ENCODE data around the gene ZNF619. TPM values are rescaled to one million over a fixed set of nuclear protein-coding genes. Genes with fewer than 3 reads are reported as not detected.

The ZNF619 gene
- 14.9 and 16.7 TPM in 2 replicates for total RNA-seq

DNA sequence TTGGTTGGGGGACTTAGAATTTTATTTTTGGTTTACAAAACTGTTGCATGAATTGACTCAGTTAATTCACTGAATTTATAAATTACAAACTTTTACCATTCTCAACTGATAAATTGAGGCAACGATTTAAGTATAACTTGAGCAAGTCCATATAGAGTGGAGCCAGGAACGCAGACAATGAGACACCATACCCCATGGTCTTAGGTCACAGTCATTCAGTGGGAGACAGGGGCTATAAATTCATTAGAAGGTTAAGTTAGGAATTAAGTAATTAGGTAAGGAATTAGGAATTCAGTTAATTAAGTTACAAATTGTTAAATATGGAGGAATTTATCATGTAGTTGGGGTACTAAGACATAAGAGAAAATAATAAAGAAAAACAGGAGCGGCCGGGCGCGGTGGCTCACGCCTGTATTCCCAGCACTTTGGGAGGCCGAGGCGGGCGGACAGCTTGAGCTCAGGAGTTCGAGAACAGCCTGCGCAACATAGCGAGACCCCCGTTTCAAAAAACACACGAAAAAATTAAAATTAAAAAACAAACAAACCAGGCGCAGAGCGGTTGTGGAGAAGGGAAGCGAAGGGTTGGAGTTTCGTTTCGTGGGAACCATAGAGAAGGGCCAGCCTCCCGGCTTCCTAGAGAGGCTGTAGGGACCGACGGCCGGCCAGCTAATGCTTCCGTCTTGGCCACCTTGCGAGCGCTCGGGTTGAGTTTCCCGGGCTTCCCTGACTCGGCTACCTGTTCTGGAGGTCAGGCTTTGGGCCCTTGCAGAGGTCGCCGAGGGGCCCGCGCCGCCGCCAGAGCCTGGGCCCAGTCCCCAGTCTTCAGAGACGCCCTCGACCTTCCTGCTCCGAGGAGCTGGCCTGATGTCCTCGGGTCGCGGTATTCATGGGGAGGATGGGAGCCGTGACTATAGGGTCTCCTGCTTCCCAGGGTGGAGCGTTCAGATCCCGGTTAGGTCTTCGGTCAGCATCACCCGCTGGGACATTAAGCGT is at the start of gene ZNF619:
TSS of gene ZNF619 (plus strand) at position 645 of the 993 bp plus-strand sequence. CDS start 858 bp downstream, outside the sequence.
- ATAC-seq (ENCODE audit: low read depth): peak; percentile 97
- peaks cover 27% of the 10 kb centered on the region for H3K4me1 Mint-ChIP-seq
- H3K27me3 Mint-ChIP-seq: no peaks in the 10 kb centered on the region
- peaks cover 42% of the 10 kb centered on the region for H3K36me3 Mint-ChIP-seq (ENCODE audit: low read depth)
- ChIA-PET CTCF (interaction anchor here (1.0 kb wide), 1 partner anchor 49 kb away, joined by 3 read pairs; no protein-coding TSS in a partner anchor), POLR2A (interaction anchor here (0.6 to 3.4 kb wide), 12 partner anchors 13 to 1045 kb away, joined by 3 to 38 read pairs (median 5); partner anchors contain the start of genes CTNNB1, RPL14, ZNF620 and ZNF621)
- TF ChIP-seq, protein P1, sequence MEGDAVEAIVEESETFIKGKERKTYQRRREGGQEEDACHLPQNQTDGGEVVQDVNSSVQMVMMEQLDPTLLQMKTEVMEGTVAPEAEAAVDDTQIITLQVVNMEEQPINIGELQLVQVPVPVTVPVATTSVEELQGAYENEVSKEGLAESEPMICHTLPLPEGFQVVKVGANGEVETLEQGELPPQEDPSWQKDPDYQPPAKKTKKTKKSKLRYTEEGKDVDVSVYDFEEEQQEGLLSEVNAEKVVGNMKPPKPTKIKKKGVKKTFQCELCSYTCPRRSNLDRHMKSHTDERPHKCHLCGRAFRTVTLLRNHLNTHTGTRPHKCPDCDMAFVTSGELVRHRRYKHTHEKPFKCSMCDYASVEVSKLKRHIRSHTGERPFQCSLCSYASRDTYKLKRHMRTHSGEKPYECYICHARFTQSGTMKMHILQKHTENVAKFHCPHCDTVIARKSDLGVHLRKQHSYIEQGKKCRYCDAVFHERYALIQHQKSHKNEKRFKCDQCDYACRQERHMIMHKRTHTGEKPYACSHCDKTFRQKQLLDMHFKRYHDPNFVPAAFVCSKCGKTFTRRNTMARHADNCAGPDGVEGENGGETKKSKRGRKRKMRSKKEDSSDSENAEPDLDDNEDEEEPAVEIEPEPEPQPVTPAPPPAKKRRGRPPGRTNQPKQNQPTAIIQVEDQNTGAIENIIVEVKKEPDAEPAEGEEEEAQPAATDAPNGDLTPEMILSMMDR (IDR thresholded peaks at IDR 0.05): no peak
- H3K4me3 Mint-ChIP-seq: peak within 1 kb of the TSS; percentile 93
- intact Hi-C loops (cut with micrococcal nuclease): loop anchor here (1.0 kb wide), 5 partner anchors 19 to 167 kb away; partner anchors contain the start of genes EIF1B, RPL14 and ZNF621
- no peaks in the 10 kb centered on the region for H3K9me3 Mint-ChIP-seq
- peak within 1 kb of the TSS; percentile 94 for H3K27ac Mint-ChIP-seq
- DNase-seq: peak; percentile 64

- Mint-ChIP-seq H3K27me3 (no peaks in the 10 kb centered on the region), H3K9me3 (no peaks in the 10 kb centered on the region), H3K4me1 (no peaks in the 10 kb centered on the region), H3K27ac (no peak overlapping the region), H3K4me3 (no peak overlapping the region), H3K36me3 (ENCODE audit: low read depth) (no peaks in the 10 kb centered on the region)
- intact Hi-C loops (cut with micrococcal nuclease): no loop called here
- TF ChIP-seq, protein P1 (IDR thresholded peaks at IDR 0.05): no peak
- ChIA-PET POLR2A (no interaction called here), CTCF (no interaction called here)
- no peak for ATAC-seq (ENCODE audit: low read depth)
- DNase-seq: no peak
Observed at GRCh38 chr3:40432793-40433192, 44.1 kb upstream of the ZNF619 start.

DNA sequence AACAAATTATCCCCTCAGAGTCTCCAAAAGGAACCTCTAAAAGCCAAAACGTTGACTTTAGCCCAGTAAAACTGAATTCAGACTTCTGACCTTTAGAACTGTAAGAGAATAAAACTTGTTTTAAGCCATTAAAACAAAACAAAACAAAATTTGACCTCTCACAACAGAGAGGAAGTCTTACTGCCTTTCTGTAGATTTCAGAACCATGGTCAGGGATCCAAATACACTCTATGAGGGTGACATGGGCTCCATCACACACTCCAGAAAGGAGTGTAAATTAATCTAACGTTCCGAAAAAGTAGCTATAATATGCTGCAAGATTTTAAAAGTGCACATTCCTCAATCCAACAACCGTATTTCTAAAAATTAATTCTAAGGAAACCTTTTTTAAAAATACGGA is 39.0 kb upstream of the ZNF619 start:
- Mint-ChIP-seq H3K9me3 (peaks cover 2% of the 10 kb centered on the region), H3K4me1 (no peaks in the 10 kb centered on the region), H3K27me3 (no peaks in the 10 kb centered on the region), H3K27ac (no peak overlapping the region), H3K4me3 (no peak overlapping the region), H3K36me3 (ENCODE audit: low read depth) (no peaks in the 10 kb centered on the region)
- DNase-seq (no peak), ATAC-seq (ENCODE audit: low read depth) (no peak)
- ChIA-PET CTCF (no interaction called here), POLR2A (no interaction called here)
- TF ChIP-seq, protein P1 (IDR thresholded peaks at IDR 0.05): no peak
- intact Hi-C loops (cut with micrococcal nuclease): no loop called here

- Mint-ChIP-seq H3K27me3 (no peaks in the 10 kb centered on the region), H3K27ac (no peak overlapping the region), H3K4me1 (no peaks in the 10 kb centered on the region), H3K9me3 (peaks cover 2% of the 10 kb centered on the region), H3K36me3 (ENCODE audit: low read depth) (peaks cover 12% of the 10 kb centered on the region), H3K4me3 (no peak overlapping the region)
- ATAC-seq (ENCODE audit: low read depth) (no peak), DNase-seq (no peak)
- CTCF ChIA-PET: no interaction called here
- TF ChIP-seq, protein P1 (IDR thresholded peaks at IDR 0.05): no peak
- intact Hi-C loops (cut with micrococcal nuclease): no loop called here
- POLR2A ChIA-PET: no interaction called here
Observed at GRCh38 chr3:40445062-40445461, 31.9 kb upstream of the ZNF619 start.

DNA sequence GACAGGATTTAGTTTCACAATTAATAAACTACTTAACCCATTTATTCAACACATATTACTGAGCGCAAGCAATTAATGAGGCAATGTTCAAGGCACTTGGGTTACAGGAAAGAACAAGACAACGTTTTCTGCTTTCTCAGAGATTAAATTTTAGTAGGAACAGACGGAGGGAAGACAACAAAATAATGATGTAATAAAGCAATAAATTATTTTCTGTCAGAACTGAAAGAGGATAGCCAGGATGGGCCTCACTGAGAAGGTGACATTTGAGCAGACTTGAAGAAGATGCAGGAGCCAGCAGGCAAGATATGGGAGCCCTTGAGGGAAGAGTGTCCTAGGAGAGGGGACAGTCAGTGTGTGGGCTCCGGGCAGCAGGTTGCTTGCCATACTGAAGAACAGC is 31.0 kb upstream of the ZNF619 start:
- no peaks in the 10 kb centered on the region for H3K9me3 Mint-ChIP-seq
- TF ChIP-seq, protein P1 (IDR thresholded peaks at IDR 0.05): no peak
- no peak for DNase-seq
- H3K4me1 Mint-ChIP-seq: no peaks in the 10 kb centered on the region
- peaks cover 13% of the 10 kb centered on the region for H3K36me3 Mint-ChIP-seq (ENCODE audit: low read depth)
- H3K4me3 Mint-ChIP-seq: no peak overlapping the region
- intact Hi-C loops (cut with micrococcal nuclease): no loop called here
- no peak for ATAC-seq (ENCODE audit: low read depth)
- CTCF ChIA-PET: no interaction called here
- no peaks in the 10 kb centered on the region for H3K27me3 Mint-ChIP-seq
- no peak overlapping the region for H3K27ac Mint-ChIP-seq
- POLR2A ChIA-PET: no interaction called here

Data from activated B cell treated with CpG ODN at 0.5 μM for 24 hours (primary cell).